GM08714 (cell line): ENCODE measurements around the gene FNDC3B.

Source experiments
- H3K4me3 ChIP-seq: fragments of 200-500 bp; sonication (Bioruptor generic); 2 replicates; pipeline ENCODE4 v1.5.1; 2014; ENCODE audit warnings: mild to moderate bottlenecking, low read length, inconsistent platforms
- ZNF274 ChIP-seq: IDR thresholded peaks from 2 replicates; pipeline ENCODE4 v1.6.1; 2012; ENCODE audit warnings: mild to moderate bottlenecking, low read depth, low read length

FNDC3B gene

GRCh38 chr3:172312001-172312400 lies 272.6 kb downstream of the FNDC3B start:
- no peak for TF ChIP-seq ZNF274
- H3K4me3 ChIP-seq = no peak overlapping the region

DNA sequence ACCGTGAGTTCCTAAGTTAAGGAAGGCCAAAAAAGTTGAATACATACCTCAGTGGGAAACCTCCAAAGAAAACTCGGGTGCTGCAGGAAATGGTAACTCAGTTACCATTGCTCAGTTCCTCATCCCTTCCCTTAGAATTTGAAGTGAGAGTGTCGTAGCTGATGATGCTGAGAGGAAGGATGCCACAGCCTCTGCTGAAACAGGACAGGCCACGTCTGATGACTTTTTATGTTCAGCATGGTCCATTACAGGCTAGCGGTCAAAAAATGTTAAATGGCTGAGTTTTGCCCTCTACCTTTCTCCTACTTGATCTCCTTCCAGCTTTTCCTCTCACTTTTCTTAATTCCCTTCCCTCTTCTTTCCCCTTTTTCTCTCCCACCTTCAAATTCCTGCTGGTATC lies 273.3 kb downstream of the FNDC3B start:
- H3K4me3 ChIP-seq = no peak overlapping the region
- no peak for TF ChIP-seq ZNF274

- no peak overlapping the region for H3K4me3 ChIP-seq
- no peak for TF ChIP-seq ZNF274
Measured at GRCh38 chr3:172313671-172314070, 274.3 kb downstream of the FNDC3B start.

DNA sequence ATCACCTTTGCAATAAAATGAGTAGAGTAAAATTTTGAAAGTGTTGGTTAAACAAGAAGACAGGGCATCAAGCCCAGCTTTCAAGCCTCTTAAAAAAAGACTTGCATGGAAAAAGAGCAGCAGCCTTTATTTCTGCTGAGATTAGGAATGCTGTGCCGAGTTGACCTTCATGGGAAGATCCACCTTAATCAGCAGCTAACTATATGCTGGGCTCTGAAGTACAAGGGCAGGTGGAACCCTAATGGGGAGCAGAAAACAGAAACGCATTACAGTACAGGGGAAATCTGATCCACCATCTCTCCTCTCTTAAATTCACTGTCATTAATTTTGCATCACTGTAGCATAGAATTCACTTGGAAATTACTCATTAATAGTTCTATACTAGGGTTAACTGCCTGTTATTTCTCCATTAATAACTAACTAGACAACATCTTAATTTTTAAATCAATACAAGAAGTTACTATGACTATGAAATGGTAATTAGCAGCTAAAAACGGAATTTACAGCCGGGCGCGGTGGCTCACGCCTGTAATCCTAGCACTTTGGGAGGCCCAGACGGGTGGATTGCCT lies 275.3 kb downstream of the FNDC3B start:
- no peak overlapping the region for H3K4me3 ChIP-seq
- no peak for TF ChIP-seq ZNF274

DNA sequence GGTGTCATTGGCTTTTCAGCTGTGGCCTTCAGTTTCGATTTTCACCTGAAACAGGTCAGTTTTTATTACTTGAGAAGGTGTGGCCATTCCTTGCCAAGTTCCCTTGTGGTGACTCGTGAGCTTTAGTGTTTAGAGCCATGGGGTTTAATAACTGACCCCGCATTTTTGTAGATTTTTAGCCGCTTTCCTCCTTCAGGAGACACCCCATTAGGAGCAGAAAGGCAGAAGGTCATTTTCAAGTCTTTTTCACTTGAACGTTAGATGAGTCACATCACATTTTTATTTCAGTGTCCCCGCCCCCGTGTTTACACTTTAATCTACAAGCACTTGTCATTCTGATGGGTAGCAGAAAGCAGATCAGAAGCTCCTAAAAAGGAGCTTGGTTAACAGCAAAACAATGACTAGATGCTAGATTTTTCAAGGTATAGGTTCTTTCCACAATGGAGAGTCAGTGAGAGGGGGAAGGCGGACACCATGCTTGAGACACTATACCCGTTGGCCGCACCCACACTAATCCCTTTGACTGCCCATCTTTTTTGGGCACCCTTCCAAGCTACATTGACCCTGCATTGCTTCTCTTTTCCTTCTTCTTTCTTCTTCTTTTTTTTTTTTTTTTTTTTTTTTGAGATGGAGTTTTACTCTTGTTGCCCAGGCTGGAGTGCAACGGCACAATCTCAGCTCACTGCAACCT lies 276.2 kb downstream of the FNDC3B start:
- TF ChIP-seq ZNF274 = no peak
- H3K4me3 ChIP-seq = no peak overlapping the region

- no peak overlapping the region for H3K4me3 ChIP-seq
- no peak for TF ChIP-seq ZNF274
Measured at GRCh38 chr3:172316758-172317157, 277.4 kb downstream of the FNDC3B start.

DNA sequence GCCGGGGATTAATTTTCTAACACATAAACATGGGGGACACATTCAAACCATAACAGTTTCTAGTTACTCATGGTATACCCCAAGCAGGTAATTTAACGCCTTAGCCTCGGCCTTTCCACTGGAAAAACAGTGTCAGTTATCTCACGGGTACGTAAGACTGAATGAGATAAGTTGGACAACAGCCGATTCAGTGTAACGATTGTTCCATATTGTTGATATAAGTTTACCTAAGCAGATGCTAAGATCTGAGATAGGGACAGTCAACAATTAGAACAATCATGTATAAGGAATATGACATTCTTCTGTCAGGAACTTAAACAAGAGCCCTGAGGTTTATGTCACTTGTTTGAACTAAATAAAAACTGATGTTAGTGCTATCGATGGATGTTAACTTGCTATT lies 278.1 kb downstream of the FNDC3B start:
- no peak overlapping the region for H3K4me3 ChIP-seq

DNA sequence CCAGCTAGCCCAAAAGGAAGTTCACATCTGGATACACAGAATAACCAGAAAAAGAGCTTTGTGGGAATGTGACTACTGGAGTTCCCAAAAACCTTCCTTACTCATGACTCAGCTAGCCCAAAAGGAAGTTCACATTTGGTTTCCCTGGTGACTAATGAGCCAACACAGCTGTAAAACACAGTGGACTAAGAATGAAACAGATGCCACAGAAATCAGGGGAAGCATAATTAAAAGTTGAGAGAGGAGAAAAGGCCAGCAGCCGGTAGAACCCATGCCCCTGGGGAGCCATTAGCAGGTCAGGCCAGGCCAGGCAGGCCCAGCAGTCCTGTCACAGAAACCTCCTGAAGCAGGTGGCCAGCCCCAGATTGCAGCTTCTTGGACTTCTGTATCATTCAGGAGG lies 278.6 kb downstream of the FNDC3B start:
- no peak overlapping the region for H3K4me3 ChIP-seq
- TF ChIP-seq ZNF274 = no peak

More for the DNA sequence above, 278.1 kb downstream of the FNDC3B start:
- no peak for TF ChIP-seq ZNF274

GRCh38 chr3:172319595-172319994 lies 280.2 kb downstream of the FNDC3B start:
- no peak for TF ChIP-seq ZNF274
- H3K4me3 ChIP-seq = no peak overlapping the region

- TF ChIP-seq ZNF274 = no peak
- no peak overlapping the region for H3K4me3 ChIP-seq
Measured at GRCh38 chr3:172320468-172320867, 281.1 kb downstream of the FNDC3B start.

GRCh38 chr3:172321035-172321434 lies 281.7 kb downstream of the FNDC3B start:
- no peak for TF ChIP-seq ZNF274
- no peak overlapping the region for H3K4me3 ChIP-seq

DNA sequence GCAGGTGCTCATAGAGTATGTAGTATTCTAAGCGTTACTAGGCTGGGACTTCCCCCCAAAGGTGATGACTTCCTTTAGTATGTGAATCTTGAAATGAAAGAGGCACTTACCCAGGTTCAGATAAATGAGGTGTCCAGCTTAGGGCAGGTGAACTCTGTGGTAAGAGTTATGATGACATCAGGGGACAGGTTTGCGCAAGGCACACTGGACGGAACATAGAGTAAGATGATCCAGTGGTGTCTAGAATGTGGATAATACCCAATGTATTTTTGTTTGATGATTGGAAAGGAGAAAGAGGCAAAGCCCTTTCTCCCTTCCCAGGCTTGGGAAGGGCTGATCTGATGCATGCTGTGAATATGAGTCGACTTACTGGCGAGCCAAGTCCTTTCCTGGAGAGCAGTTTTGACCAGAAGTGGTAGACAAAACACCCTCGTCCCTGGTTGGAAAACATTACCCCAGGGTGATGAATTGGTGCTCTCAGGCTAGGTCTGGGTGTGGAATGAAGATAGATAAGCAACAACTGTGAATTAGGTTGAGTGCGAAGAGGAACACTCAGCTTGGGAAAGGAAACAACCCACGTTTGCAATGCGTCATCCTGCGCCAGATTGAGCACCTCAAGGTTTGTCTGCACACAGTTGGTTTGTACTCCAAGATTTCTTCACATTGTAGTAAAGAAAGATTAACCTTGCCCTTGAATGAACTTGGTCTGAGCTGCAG lies 284.7 kb downstream of the FNDC3B start:
- TF ChIP-seq ZNF274 = no peak

GRCh38 chr3:172324611-172325203 lies 285.3 kb downstream of the FNDC3B start:
- H3K4me3 ChIP-seq = no peak overlapping the region
- TF ChIP-seq ZNF274 = no peak

More for the DNA sequence above, 284.7 kb downstream of the FNDC3B start:
- H3K4me3 ChIP-seq = no peak overlapping the region

GRCh38 chr3:172325461-172325860 lies 286.1 kb downstream of the FNDC3B start:
- H3K4me3 ChIP-seq = no peak overlapping the region
- no peak for TF ChIP-seq ZNF274

GRCh38 chr3:172326993-172327392 lies 287.6 kb downstream of the FNDC3B start:
- H3K4me3 ChIP-seq = no peak overlapping the region
- no peak for TF ChIP-seq ZNF274

GRCh38 chr3:172328282-172328681 lies 288.9 kb downstream of the FNDC3B start:
- no peak overlapping the region for H3K4me3 ChIP-seq

More at GRCh38 chr3:172328282-172328681, 288.9 kb downstream of the FNDC3B start:
- TF ChIP-seq ZNF274 = no peak
